ENCODE results near the gene TAB2. TPM values are rescaled to one million over a fixed set of nuclear protein-coding genes. Genes with fewer than 3 reads are reported as not detected.

The TAB2 gene
- total RNA-seq, 4 donors from 2014 or later = 80.2 to 98.8 (median 91.2) TPM

GRCh38 chr6:149435919-149436586, 118.5 kb downstream of the TAB2 start:
- peaks cover 3 to 18% (median 9%) of the 10 kb centered on the region in 4 donors for H3K4me1 ChIP-seq
- no peak overlapping the region for H3K27ac ChIP-seq (replicated peaks in 1 of 4)
- DNase-seq (ENCODE audit: extremely low spot score) = no peak
- no peaks in the 10 kb centered on the region for H3K36me3 ChIP-seq
- intact Hi-C loops (cut with DNase I) = no loop called here
- H3K9me3 ChIP-seq = no peaks in the 10 kb centered on the region
- no peak for TF ChIP-seq EP300 (IDR thresholded peaks at IDR 0.05)
- no peak for TF ChIP-seq POLR2AphosphoS5 (IDR thresholded peaks at IDR 0.05)
- no peak for TF ChIP-seq CTCF (IDR thresholded peaks at IDR 0.05)
- no peak for TF ChIP-seq POLR2A (IDR thresholded peaks at IDR 0.05; ENCODE audit: low read depth)
- no peak overlapping the region for H3K4me3 ChIP-seq
- 94% methylated on average over 8 of the region's 13 CpGs for WGBS
- H3K27me3 ChIP-seq = no peaks in the 10 kb centered on the region

GRCh38 chr6:149436647-149437046, 119.1 kb downstream of the TAB2 start:
- Histone ChIP-seq H3K27ac (replicated peaks in 1 of 4) (no peak overlapping the region), H3K4me1 (peaks cover 3 to 20% (median 11%) of the 10 kb centered on the region in 4 donors), H3K4me3 (no peak overlapping the region), H3K9me3 (no peaks in the 10 kb centered on the region), H3K27me3 (no peaks in the 10 kb centered on the region), H3K36me3 (no peaks in the 10 kb centered on the region)
- 93% methylated on average over 3 of the region's 12 CpGs for WGBS
- no peak for DNase-seq (ENCODE audit: extremely low spot score)
- intact Hi-C loops (cut with DNase I) = no loop called here
- no peak for TF ChIP-seq CTCF (IDR thresholded peaks at IDR 0.05)
- TF ChIP-seq POLR2AphosphoS5 (IDR thresholded peaks at IDR 0.05) = no peak
- TF ChIP-seq POLR2A (IDR thresholded peaks at IDR 0.05; ENCODE audit: low read depth) = no peak
- no peak for TF ChIP-seq EP300 (IDR thresholded peaks at IDR 0.05)

DNA sequence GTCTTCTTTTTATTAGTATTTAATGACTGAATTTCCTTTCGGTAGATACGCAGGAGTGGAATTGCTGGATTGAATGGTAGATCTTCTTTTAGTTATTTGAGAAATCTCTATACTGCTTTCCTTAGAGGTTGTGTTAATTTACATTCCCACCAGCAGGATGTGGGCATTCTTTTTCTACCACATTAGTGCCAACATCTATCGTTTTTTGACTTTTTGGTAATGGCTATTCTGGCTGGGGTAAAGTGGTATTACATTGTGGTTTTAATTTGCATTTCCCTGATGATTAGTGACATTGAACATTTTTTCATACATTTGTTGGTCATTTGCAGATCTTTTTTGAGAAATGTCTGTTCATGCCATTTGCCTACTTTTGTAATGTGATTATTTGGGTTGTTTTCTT, 119.7 kb downstream of the TAB2 start:
- no peak overlapping the region for H3K27ac ChIP-seq (replicated peaks in 1 of 4)
- TF ChIP-seq POLR2A (IDR thresholded peaks at IDR 0.05; ENCODE audit: low read depth) (no peak), POLR2AphosphoS5 (IDR thresholded peaks at IDR 0.05) (no peak), CTCF (IDR thresholded peaks at IDR 0.05) (no peak), EP300 (IDR thresholded peaks at IDR 0.05) (no peak)
- no peaks in the 10 kb centered on the region for H3K9me3 ChIP-seq
- no peaks in the 10 kb centered on the region for H3K27me3 ChIP-seq
- H3K36me3 ChIP-seq = no peaks in the 10 kb centered on the region
- no peak for DNase-seq (ENCODE audit: extremely low spot score)
- WGBS = 90% methylated on average over 3 of the region's 3 CpGs
- intact Hi-C loops (cut with DNase I) = no loop called here
- H3K4me3 ChIP-seq = no peak overlapping the region
- peaks cover 0 to 17% (median 7%) of the 10 kb centered on the region in 4 donors for H3K4me1 ChIP-seq

DNA sequence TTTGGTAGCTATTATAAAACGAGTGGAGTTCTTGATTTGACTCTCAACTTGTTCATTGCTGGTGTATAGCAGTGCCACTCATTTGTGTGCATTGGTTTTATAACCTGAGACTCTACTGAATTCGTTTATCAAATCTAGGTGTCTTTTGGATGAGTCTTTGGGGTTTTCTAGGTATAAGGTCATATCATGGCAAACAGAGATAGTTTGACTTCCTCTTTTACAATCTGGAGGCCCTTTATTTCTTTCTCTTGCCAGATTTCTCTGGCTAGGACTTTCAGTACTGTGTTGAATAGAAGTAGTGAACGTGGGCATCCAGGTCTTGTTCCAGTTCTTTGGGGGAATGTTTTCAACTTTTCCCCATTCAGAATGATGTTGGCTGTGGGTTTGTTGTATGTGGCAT, 121.3 kb downstream of the TAB2 start:
- WGBS = 81% methylated on average over 3 of the region's 3 CpGs
- TF ChIP-seq CTCF (IDR thresholded peaks at IDR 0.05) = no peak
- no peak for TF ChIP-seq POLR2AphosphoS5 (IDR thresholded peaks at IDR 0.05)
- H3K4me3 ChIP-seq = no peak overlapping the region

GRCh38 chr6:149439626-149440025, 122.1 kb downstream of the TAB2 start:
- no peak for DNase-seq (ENCODE audit: extremely low spot score)
- Histone ChIP-seq H3K27me3 (no peaks in the 10 kb centered on the region), H3K4me3 (no peak overlapping the region), H3K9me3 (no peaks in the 10 kb centered on the region), H3K4me1 (peaks cover 0 to 7% (median 3%) of the 10 kb centered on the region in 4 donors), H3K27ac (replicated peaks in 1 of 4) (no peak overlapping the region), H3K36me3 (no peaks in the 10 kb centered on the region)
- 85% methylated on average over 1 of the region's 1 CpG for WGBS
- intact Hi-C loops (cut with DNase I) = no loop called here
- TF ChIP-seq CTCF (IDR thresholded peaks at IDR 0.05) (no peak), POLR2AphosphoS5 (IDR thresholded peaks at IDR 0.05) (no peak), POLR2A (IDR thresholded peaks at IDR 0.05; ENCODE audit: low read depth) (no peak)

More for the DNA sequence above, 121.3 kb downstream of the TAB2 start:
- Histone ChIP-seq H3K27me3 (no peaks in the 10 kb centered on the region), H3K27ac (replicated peaks in 1 of 4) (no peak overlapping the region), H3K36me3 (no peaks in the 10 kb centered on the region), H3K4me1 (peaks cover 0 to 13% (median 5%) of the 10 kb centered on the region in 4 donors), H3K9me3 (no peaks in the 10 kb centered on the region)
- no peak for DNase-seq (ENCODE audit: extremely low spot score)
- intact Hi-C loops (cut with DNase I) = no loop called here

All from esophagus muscularis mucosa (tissue), 4 donors.